ENCODE results near the gene PPM1H.

The PPM1H gene

DNA sequence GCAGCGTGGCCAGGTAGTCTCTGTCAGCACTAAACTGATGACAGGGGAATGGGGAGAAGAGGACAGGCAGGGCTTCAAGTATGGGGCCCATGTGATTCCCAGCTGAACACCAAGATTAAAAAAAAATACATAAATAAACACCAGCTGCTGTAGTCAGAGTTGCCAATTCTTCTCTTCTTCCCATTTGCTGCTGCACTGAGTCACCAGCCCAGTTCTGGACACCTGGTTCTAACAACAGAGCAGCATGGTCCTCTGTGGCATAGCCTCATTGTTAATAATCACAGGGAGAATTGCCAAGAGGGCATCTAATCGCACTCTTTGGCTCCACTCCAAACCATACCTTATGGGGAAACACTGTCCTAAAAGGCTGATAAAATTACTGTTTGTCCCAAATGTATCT, 15.1 kb downstream of the PPM1H start:
- Histone ChIP-seq H3K27ac (ENCODE audit: low read depth, low read length) (no peak overlapping the region), H3K9me3 (ENCODE audit: low read length) (no peaks in the 10 kb centered on the region), H3K4me1 (ENCODE audit: insufficient read depth, low read length) (no peaks in the 10 kb centered on the region), H3K36me3 (ENCODE audit: insufficient read depth, low read length) (no peaks in the 10 kb centered on the region), H3K27me3 (ENCODE audit: control insufficient read depth in 1 of 2, insufficient read depth in 2 of 2, low read length in 2 of 2) (no peaks in the 10 kb centered on the region), H3K4me3 (ENCODE audit: low read depth in 1 of 2, low read length in 2 of 2) (no peak overlapping the region), H3K9ac (ENCODE audit: low read length) (no peak overlapping the region)

DNA sequence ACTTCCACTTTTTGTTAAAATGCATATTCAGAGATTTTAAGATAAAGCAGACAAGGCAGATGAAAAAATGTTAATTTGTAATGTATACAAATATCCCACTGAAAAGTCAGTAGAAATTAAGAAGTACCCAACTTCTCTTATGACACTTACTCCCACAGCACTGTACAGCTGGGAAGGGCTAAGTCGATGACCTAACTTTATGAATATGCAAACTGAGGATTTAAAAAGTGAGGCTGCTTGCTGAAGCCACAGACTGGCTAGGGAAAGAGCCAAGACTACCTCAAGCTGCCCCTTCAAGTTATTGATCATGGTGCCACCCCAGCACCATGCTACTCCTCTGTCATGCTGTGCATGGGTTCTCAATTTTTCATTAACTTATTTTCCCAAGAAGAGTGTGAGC, 17.0 kb downstream of the PPM1H start:
- no peak overlapping the region for H3K9ac ChIP-seq (ENCODE audit: low read length)
- H3K4me3 ChIP-seq (ENCODE audit: low read depth in 1 of 2, low read length in 2 of 2): no peak overlapping the region
- H3K36me3 ChIP-seq (ENCODE audit: insufficient read depth, low read length): no peaks in the 10 kb centered on the region
- no peaks in the 10 kb centered on the region for H3K4me1 ChIP-seq (ENCODE audit: insufficient read depth, low read length)
- no peak overlapping the region for H3K27ac ChIP-seq (ENCODE audit: low read depth, low read length)
- no peaks in the 10 kb centered on the region for H3K9me3 ChIP-seq (ENCODE audit: low read length)
- H3K27me3 ChIP-seq (ENCODE audit: control insufficient read depth in 1 of 2, insufficient read depth in 2 of 2, low read length in 2 of 2): no peaks in the 10 kb centered on the region

DNA sequence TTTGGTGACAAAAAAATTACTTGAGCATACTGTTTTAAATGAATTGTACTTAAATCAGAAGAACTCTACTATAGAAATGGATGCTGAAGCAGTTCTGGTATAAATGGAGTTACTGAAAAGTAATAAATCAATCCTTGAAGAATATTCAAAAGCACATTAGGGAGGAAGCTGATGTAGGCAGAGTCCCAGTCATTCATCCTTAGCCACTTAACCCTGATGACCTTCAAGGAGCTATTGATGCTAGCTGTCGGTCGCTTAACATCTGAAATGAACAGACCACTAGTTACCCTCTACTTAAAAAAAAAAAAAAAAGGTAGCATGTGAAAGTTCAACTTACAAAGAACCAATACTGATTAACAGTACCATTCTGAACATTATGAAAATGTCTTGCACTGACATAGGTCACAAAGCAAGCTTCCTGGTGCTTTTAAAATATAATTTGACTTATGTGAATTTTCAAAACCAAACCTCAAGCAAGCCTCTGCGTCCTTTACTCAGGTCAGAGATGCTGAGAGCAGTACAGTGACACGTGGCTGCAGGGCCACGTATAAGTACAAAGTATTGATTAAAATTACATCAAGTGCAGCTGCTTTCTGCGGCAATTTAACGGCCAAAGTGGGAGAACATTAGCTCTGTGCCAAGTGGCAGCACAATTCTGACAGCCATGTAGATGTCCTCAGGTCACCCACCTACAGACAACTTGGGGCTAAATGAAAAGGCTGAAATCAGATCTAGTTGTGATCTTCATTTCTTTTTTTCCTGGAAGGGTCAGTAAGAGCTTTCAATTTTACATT, 18.1 kb downstream of the PPM1H start:
- H3K9me3 ChIP-seq (ENCODE audit: low read length): no peaks in the 10 kb centered on the region
- no peak overlapping the region for H3K4me3 ChIP-seq (ENCODE audit: low read depth in 1 of 2, low read length in 2 of 2)
- no peak overlapping the region for H3K9ac ChIP-seq (ENCODE audit: low read length)
- H3K27ac ChIP-seq (ENCODE audit: low read depth, low read length): no peak overlapping the region
- no peaks in the 10 kb centered on the region for H3K36me3 ChIP-seq (ENCODE audit: insufficient read depth, low read length)
- H3K4me1 ChIP-seq (ENCODE audit: insufficient read depth, low read length): no peaks in the 10 kb centered on the region
- no peaks in the 10 kb centered on the region for H3K27me3 ChIP-seq (ENCODE audit: control insufficient read depth in 1 of 2, insufficient read depth in 2 of 2, low read length in 2 of 2)

DNA sequence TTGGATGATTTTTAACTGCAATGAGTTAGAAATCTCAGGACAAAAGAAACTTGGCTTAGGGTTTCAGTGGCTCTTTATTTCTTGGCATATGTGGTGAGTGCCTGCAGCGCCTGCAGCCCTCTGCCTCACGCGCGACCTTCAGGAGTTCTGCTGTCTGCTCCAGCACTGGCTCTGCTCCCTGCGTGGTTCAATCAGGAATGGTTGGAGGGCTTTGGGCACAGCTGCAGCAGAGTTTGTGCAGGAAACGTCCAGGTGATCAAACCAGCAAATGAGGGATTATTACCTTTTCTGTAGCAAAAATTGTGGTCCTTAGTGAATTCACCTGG, 19.8 kb downstream of the PPM1H start:
- H3K9ac ChIP-seq (ENCODE audit: low read length): no peak overlapping the region
- no peaks in the 10 kb centered on the region for H3K9me3 ChIP-seq (ENCODE audit: low read length)
- no peak overlapping the region for H3K4me3 ChIP-seq (ENCODE audit: low read depth in 1 of 2, low read length in 2 of 2)
- H3K27ac ChIP-seq (ENCODE audit: low read depth, low read length): no peak overlapping the region
- no peaks in the 10 kb centered on the region for H3K36me3 ChIP-seq (ENCODE audit: insufficient read depth, low read length)
- no peaks in the 10 kb centered on the region for H3K4me1 ChIP-seq (ENCODE audit: insufficient read depth, low read length)
- no peaks in the 10 kb centered on the region for H3K27me3 ChIP-seq (ENCODE audit: control insufficient read depth in 1 of 2, insufficient read depth in 2 of 2, low read length in 2 of 2)

DNA sequence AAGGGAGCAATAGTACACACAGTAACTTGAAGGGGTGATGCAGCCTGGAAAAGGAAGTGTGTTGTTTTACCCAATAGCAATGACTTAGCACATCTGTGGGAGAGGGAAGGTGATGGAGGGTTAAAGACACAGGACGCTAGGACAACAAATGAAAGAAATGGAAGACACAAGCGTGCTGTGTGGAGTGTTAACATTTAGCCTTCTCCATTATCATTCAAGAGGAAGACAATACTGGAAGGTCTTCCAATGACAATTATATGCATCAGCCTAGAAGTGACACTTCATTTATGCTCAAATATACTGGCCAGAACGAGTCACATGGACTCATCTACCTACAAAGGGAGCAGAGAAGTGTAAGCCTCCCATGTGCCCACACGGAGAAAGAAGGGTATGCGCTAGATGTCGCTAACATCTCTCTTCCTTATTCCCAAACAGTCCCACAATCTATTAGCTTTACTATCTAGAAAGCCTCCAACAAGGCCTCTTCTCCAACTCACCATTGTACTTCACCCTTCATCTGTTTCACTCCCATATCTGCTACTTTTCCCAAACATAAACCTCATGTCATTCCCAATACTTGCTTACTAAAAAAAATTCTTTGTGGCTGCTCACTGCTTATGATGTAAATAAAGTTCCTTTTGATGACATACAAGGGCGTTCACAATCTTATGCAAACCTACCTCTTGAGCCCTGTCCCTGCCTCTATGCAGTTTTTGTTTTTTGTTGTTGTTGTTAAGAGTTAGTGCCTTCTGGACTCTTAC, 20.3 kb downstream of the PPM1H start:
- Histone ChIP-seq H3K9me3 (ENCODE audit: low read length) (no peaks in the 10 kb centered on the region), H3K27me3 (ENCODE audit: control insufficient read depth in 1 of 2, insufficient read depth in 2 of 2, low read length in 2 of 2) (no peaks in the 10 kb centered on the region), H3K4me3 (ENCODE audit: low read depth in 1 of 2, low read length in 2 of 2) (no peak overlapping the region), H3K27ac (ENCODE audit: low read depth, low read length) (no peak overlapping the region), H3K36me3 (ENCODE audit: insufficient read depth, low read length) (no peaks in the 10 kb centered on the region), H3K4me1 (ENCODE audit: insufficient read depth, low read length) (no peaks in the 10 kb centered on the region), H3K9ac (ENCODE audit: low read length) (no peak overlapping the region)

DNA sequence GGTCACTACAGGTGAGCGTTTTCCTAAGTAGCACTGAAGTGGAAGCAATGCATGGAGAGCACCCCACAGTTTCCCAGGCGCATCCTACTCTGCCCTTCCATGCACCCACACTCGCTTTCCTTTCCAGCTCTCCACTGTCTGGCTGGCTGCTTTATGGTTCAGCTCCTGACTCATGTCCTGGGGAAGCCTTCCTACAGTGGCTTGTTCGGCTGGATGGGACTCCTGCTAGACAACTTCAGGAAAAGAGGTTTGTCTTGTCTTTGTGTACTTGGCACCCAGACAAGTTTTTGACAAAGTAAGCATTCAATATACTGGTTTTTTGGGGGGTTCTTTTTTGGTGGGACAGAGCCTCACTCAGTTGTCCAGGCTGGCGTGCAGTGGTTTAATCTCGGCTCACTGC, 21.6 kb downstream of the PPM1H start:
- H3K9me3 ChIP-seq (ENCODE audit: low read length): no peaks in the 10 kb centered on the region
- no peaks in the 10 kb centered on the region for H3K36me3 ChIP-seq (ENCODE audit: insufficient read depth, low read length)
- no peak overlapping the region for H3K9ac ChIP-seq (ENCODE audit: low read length)
- no peaks in the 10 kb centered on the region for H3K4me1 ChIP-seq (ENCODE audit: insufficient read depth, low read length)
- no peak overlapping the region for H3K4me3 ChIP-seq (ENCODE audit: low read depth in 1 of 2, low read length in 2 of 2)
- no peaks in the 10 kb centered on the region for H3K27me3 ChIP-seq (ENCODE audit: control insufficient read depth in 1 of 2, insufficient read depth in 2 of 2, low read length in 2 of 2)
- no peak overlapping the region for H3K27ac ChIP-seq (ENCODE audit: low read depth, low read length)

DNA sequence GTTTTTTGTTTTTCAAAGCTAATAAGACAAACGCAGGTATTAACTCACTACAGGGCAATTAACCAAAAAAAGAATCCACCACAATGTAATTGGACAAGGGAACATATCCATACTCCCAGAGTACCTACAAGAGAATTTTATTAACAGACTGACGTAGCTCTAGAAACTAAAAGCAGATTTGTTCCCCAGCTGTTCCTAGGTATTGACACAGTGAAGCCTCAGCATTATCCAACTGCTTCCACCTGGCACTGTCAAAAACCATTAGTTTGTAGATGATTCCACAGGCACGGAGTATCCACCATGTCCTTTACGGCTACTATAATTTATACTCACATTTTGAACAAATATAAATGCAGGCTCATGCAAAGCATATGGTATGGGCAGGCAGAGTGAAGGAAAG, 22.3 kb downstream of the PPM1H start:
- no peaks in the 10 kb centered on the region for H3K9me3 ChIP-seq (ENCODE audit: low read length)
- H3K27ac ChIP-seq (ENCODE audit: low read depth, low read length): no peak overlapping the region
- H3K27me3 ChIP-seq (ENCODE audit: control insufficient read depth in 1 of 2, insufficient read depth in 2 of 2, low read length in 2 of 2): no peaks in the 10 kb centered on the region
- H3K4me3 ChIP-seq (ENCODE audit: low read depth in 1 of 2, low read length in 2 of 2): no peak overlapping the region
- no peaks in the 10 kb centered on the region for H3K36me3 ChIP-seq (ENCODE audit: insufficient read depth, low read length)
- H3K9ac ChIP-seq (ENCODE audit: low read length): no peak overlapping the region
- H3K4me1 ChIP-seq (ENCODE audit: insufficient read depth, low read length): no peaks in the 10 kb centered on the region

DNA sequence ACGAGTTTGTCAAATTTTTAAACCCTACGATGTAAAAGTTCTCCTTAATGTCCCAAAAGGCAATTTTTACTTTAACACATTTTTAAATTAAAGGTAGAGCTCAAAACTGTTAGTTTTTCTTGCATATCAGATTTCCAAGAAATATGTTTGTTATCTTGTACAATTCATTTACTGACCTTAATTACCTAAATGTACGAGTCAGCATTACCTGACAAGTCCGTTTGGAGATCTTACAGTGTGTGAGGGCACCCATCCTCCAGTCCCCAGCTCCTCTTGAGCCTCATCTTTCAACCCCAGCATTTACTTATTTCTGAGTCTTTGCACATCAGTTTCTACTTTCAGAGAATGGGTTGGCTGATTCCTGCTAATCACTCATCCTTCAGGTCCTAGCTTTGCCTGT, 23.7 kb downstream of the PPM1H start:
- H3K4me1 ChIP-seq (ENCODE audit: insufficient read depth, low read length): no peaks in the 10 kb centered on the region
- H3K36me3 ChIP-seq (ENCODE audit: insufficient read depth, low read length): no peaks in the 10 kb centered on the region
- H3K9me3 ChIP-seq (ENCODE audit: low read length): no peaks in the 10 kb centered on the region
- no peaks in the 10 kb centered on the region for H3K27me3 ChIP-seq (ENCODE audit: control insufficient read depth in 1 of 2, insufficient read depth in 2 of 2, low read length in 2 of 2)
- H3K4me3 ChIP-seq (ENCODE audit: low read depth in 1 of 2, low read length in 2 of 2): no peak overlapping the region
- H3K9ac ChIP-seq (ENCODE audit: low read length): no peak overlapping the region
- no peak overlapping the region for H3K27ac ChIP-seq (ENCODE audit: low read depth, low read length)

DNA sequence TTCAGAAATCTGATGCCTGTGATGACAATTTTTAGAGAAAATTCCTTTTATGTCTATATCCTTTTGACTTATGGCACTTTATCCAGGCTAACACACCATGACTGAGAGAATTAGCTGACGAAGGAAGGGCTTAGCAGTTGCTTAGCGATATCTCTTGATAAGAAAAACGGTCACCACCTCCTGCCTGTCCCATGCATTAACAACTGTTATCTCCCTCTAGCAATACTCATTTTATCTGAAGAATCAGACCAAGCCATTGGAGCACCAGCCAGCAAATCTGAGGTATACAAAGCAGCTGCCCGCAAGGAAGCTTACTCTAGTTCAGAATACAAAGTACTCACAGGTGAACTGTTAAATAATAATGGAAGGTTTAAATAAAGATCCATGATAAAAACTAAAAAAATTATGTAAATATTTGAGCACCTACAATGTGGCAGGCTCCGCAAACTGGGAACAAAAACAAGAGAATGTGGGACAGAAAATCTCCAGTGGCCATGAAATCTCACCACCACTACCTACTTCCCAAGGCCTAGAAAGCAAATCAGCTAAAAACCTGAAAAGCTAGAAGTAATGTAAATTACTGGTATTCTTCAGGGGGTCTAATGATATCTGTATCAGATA, 24.3 kb downstream of the PPM1H start:
- no peak overlapping the region for H3K4me3 ChIP-seq (ENCODE audit: low read depth in 1 of 2, low read length in 2 of 2)
- no peaks in the 10 kb centered on the region for H3K36me3 ChIP-seq (ENCODE audit: insufficient read depth, low read length)
- no peaks in the 10 kb centered on the region for H3K4me1 ChIP-seq (ENCODE audit: insufficient read depth, low read length)
- no peak overlapping the region for H3K9ac ChIP-seq (ENCODE audit: low read length)
- no peaks in the 10 kb centered on the region for H3K9me3 ChIP-seq (ENCODE audit: low read length)
- no peaks in the 10 kb centered on the region for H3K27me3 ChIP-seq (ENCODE audit: control insufficient read depth in 1 of 2, insufficient read depth in 2 of 2, low read length in 2 of 2)
- H3K27ac ChIP-seq (ENCODE audit: low read depth, low read length): no peak overlapping the region

DNA sequence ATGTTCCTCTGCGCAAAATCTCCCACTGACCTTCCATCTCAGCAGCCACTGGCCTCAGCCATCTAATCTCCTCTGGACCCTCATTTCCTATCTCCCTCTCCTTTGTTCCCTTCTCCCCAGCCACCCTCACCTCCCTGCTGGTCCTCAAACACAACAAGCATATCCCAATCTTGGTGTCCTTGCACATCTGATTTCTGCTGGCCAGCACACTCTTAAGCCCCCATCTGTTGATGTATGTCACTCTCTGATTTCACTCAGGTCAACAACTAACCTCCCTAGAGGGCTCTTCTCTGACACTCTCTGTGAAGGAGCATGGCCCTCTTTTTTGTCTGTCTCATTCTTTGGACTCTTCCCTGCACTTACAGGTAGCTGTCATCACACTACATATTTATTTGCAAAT, 25.6 kb downstream of the PPM1H start:
- Histone ChIP-seq H3K4me3 (ENCODE audit: low read depth in 1 of 2, low read length in 2 of 2) (no peak overlapping the region), H3K36me3 (ENCODE audit: insufficient read depth, low read length) (no peaks in the 10 kb centered on the region), H3K9me3 (ENCODE audit: low read length) (no peaks in the 10 kb centered on the region), H3K9ac (ENCODE audit: low read length) (no peak overlapping the region), H3K4me1 (ENCODE audit: insufficient read depth, low read length) (no peaks in the 10 kb centered on the region), H3K27ac (ENCODE audit: low read depth, low read length) (no peak overlapping the region), H3K27me3 (ENCODE audit: control insufficient read depth in 1 of 2, insufficient read depth in 2 of 2, low read length in 2 of 2) (no peaks in the 10 kb centered on the region)

DNA sequence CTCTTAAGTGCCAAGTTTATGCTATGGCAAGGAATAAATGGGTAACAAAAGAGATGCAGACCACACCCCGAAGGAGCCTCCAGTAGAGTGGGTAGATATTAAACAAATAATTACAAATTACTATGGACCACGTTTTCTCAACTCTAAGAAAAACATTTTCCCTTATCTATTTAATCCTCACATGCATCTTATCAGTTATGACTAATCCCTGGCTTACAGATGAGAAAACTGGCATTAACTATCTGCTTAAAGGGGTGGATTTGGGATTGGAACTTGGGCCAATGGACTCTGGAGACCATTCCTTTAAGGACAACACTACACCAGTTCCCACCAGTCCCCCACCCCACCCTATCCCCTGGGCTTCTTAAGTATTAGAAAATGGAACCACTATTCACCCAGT, 26.3 kb downstream of the PPM1H start:
- H3K9me3 ChIP-seq (ENCODE audit: low read length): no peaks in the 10 kb centered on the region
- no peaks in the 10 kb centered on the region for H3K27me3 ChIP-seq (ENCODE audit: control insufficient read depth in 1 of 2, insufficient read depth in 2 of 2, low read length in 2 of 2)
- H3K4me1 ChIP-seq (ENCODE audit: insufficient read depth, low read length): no peaks in the 10 kb centered on the region
- H3K9ac ChIP-seq (ENCODE audit: low read length): no peak overlapping the region
- no peak overlapping the region for H3K27ac ChIP-seq (ENCODE audit: low read depth, low read length)
- no peak overlapping the region for H3K4me3 ChIP-seq (ENCODE audit: low read depth in 1 of 2, low read length in 2 of 2)
- no peaks in the 10 kb centered on the region for H3K36me3 ChIP-seq (ENCODE audit: insufficient read depth, low read length)

Data from muscle layer of colon (tissue), 2 donors.